Muscle layer of duodenum (tissue), 2 donors: ENCODE measurements around the gene KIF17.

Experiments used
- H3K27ac ChIP-seq: one replicate; pipeline ENCODE4 v1.7.0; 2013; ENCODE audit warnings: mild to moderate bottlenecking, low read length
- H3K27me3 ChIP-seq: one replicate; pipeline ENCODE4 v1.7.0; 2013; ENCODE audit warnings: low read depth, mild to moderate bottlenecking, control low read depth, low read length
- H3K36me3 ChIP-seq, 2 donors: one replicate each; pipeline ENCODE4 v1.7.0; 2013; ENCODE audit warnings: low read length in 2 of 2, control low read depth in 1 of 2, mild to moderate bottlenecking in 1 of 2; ENCODE audit not compliant: insufficient read depth in 2 of 2, control insufficient read depth in 1 of 2
- H3K4me1 ChIP-seq, 2 donors: one replicate each; pipeline ENCODE4 v1.7.0; 2013; ENCODE audit warnings: low read length in 2 of 2, mild to moderate bottlenecking in 2 of 2, control low read depth in 1 of 2, moderate library complexity in 1 of 2; ENCODE audit not compliant: insufficient read depth in 2 of 2, control insufficient read depth in 1 of 2
- H3K4me3 ChIP-seq, 2 donors: one replicate each; pipeline ENCODE4 v1.7.0; 2013; ENCODE audit warnings: low read length in 2 of 2, low read depth in 1 of 2, mild to moderate bottlenecking in 1 of 2
- H3K9me3 ChIP-seq, 2 donors: one replicate each; pipeline ENCODE4 v1.7.0; 2013; ENCODE audit warnings: low read length in 2 of 2, control low read depth in 1 of 2, mild to moderate bottlenecking in 1 of 2; ENCODE audit not compliant: control insufficient read depth in 1 of 2
- donor health status: healthy.

KIF17 gene

GRCh38 chr1:20717452-20718342 lies at the start of gene KIF17:
TSS of gene KIF17 (minus strand) at chr1:20718007. CDS start at chr1:20717706, 301 bp downstream.
- H3K27ac ChIP-seq, result no peak within 1 kb of the TSS
- H3K27me3 ChIP-seq, result peaks cover 11% of the 10 kb centered on the region
- no peaks in the 10 kb centered on the region for H3K9me3 ChIP-seq
- no peaks in the 10 kb centered on the region for H3K4me1 ChIP-seq
- H3K36me3 ChIP-seq, result no peaks in the 10 kb centered on the region
- H3K4me3 ChIP-seq, result peak within 1 kb of the TSS; percentile 3 to 51

- H3K27ac ChIP-seq, result no peak overlapping the region
- H3K9me3 ChIP-seq, result no peaks in the 10 kb centered on the region
These were observed 49.5 kb upstream of the KIF17 start for GRCh38 chr1:20767271-20767670.

GRCh38 chr1:20763417-20763816 lies 45.6 kb upstream of the KIF17 start:
- Histone ChIP-seq H3K27ac (no peak overlapping the region), H3K36me3 (peaks cover 35 to 81% of the 10 kb centered on the region in 2 donors), H3K9me3 (no peaks in the 10 kb centered on the region), H3K27me3 (no peaks in the 10 kb centered on the region), H3K4me3 (no peak overlapping the region), H3K4me1 (no peaks in the 10 kb centered on the region)

More at GRCh38 chr1:20767271-20767670, 49.5 kb upstream of the KIF17 start:
- H3K4me3 ChIP-seq, result no peak overlapping the region
- no peaks in the 10 kb centered on the region for H3K27me3 ChIP-seq
- H3K4me1 ChIP-seq, result no peaks in the 10 kb centered on the region
- H3K36me3 ChIP-seq, result peaks cover 46 to 97% of the 10 kb centered on the region in 2 donors

GRCh38 chr1:20760322-20760721 lies 42.5 kb upstream of the KIF17 start:
- Histone ChIP-seq H3K36me3 (peaks cover 43 to 78% of the 10 kb centered on the region in 2 donors), H3K9me3 (no peaks in the 10 kb centered on the region), H3K4me1 (no peaks in the 10 kb centered on the region), H3K27me3 (no peaks in the 10 kb centered on the region), H3K27ac (no peak overlapping the region), H3K4me3 (no peak overlapping the region)

- H3K27me3 ChIP-seq, result no peaks in the 10 kb centered on the region
- H3K4me3 ChIP-seq, result no peak overlapping the region
- H3K36me3 ChIP-seq, result peaks cover 32 to 52% of the 10 kb centered on the region in 2 donors
- no peak overlapping the region for H3K27ac ChIP-seq
- no peaks in the 10 kb centered on the region for H3K4me1 ChIP-seq
- no peaks in the 10 kb centered on the region for H3K9me3 ChIP-seq
These were observed 35.8 kb upstream of the KIF17 start for GRCh38 chr1:20753589-20753988.

- no peak overlapping the region for H3K27ac ChIP-seq
- no peak overlapping the region for H3K4me3 ChIP-seq
- H3K36me3 ChIP-seq, result peaks cover 43 to 55% of the 10 kb centered on the region in 2 donors
- H3K9me3 ChIP-seq, result no peaks in the 10 kb centered on the region
- no peaks in the 10 kb centered on the region for H3K4me1 ChIP-seq
- no peaks in the 10 kb centered on the region for H3K27me3 ChIP-seq
These were observed 33.7 kb upstream of the KIF17 start for GRCh38 chr1:20751462-20751990.

- H3K9me3 ChIP-seq, result no peaks in the 10 kb centered on the region
- H3K27me3 ChIP-seq, result no peaks in the 10 kb centered on the region
- H3K27ac ChIP-seq, result no peak overlapping the region
- peaks cover 59 to 90% of the 10 kb centered on the region in 2 donors for H3K36me3 ChIP-seq
- no peaks in the 10 kb centered on the region for H3K4me1 ChIP-seq
- no peak overlapping the region for H3K4me3 ChIP-seq
These were observed 24.9 kb upstream of the KIF17 start for GRCh38 chr1:20742671-20743070.

GRCh38 chr1:20740781-20741180 lies 23.0 kb upstream of the KIF17 start:
- no peaks in the 10 kb centered on the region for H3K4me1 ChIP-seq
- peaks cover 42 to 75% of the 10 kb centered on the region in 2 donors for H3K36me3 ChIP-seq
- no peak overlapping the region for H3K27ac ChIP-seq
- no peaks in the 10 kb centered on the region for H3K9me3 ChIP-seq
- no peak overlapping the region for H3K4me3 ChIP-seq
- no peaks in the 10 kb centered on the region for H3K27me3 ChIP-seq

GRCh38 chr1:20739225-20739624 lies 21.4 kb upstream of the KIF17 start:
- H3K27me3 ChIP-seq, result no peaks in the 10 kb centered on the region
- H3K36me3 ChIP-seq, result peaks cover 27 to 60% of the 10 kb centered on the region in 2 donors
- no peaks in the 10 kb centered on the region for H3K4me1 ChIP-seq
- H3K4me3 ChIP-seq, result no peak overlapping the region
- H3K9me3 ChIP-seq, result no peaks in the 10 kb centered on the region
- H3K27ac ChIP-seq, result no peak overlapping the region

GRCh38 chr1:20735581-20736111 lies 17.8 kb upstream of the KIF17 start:
- H3K9me3 ChIP-seq, result no peaks in the 10 kb centered on the region
- H3K4me3 ChIP-seq, result no peak overlapping the region
- H3K27ac ChIP-seq, result no peak overlapping the region
- H3K4me1 ChIP-seq, result peaks cover 3 to 21% of the 10 kb centered on the region in 2 donors
- peaks cover 0 to 29% of the 10 kb centered on the region in 2 donors for H3K36me3 ChIP-seq
- peaks cover 14% of the 10 kb centered on the region for H3K27me3 ChIP-seq

- Histone ChIP-seq H3K4me1 (peaks cover 3 to 21% of the 10 kb centered on the region in 2 donors), H3K27ac (no peak overlapping the region), H3K9me3 (no peaks in the 10 kb centered on the region), H3K4me3 (peak overlapping the region; percentile 79 to 80), H3K27me3 (peaks cover 24% of the 10 kb centered on the region), H3K36me3 (peaks cover 0 to 11% of the 10 kb centered on the region in 2 donors)
These were observed 15.7 kb upstream of the KIF17 start for GRCh38 chr1:20733360-20733975.
